ENCODE data around the gene NAV2.
A peak's percentile ranks its signal among the peaks of the same experiment; 100 is the strongest.
"Not testable (repeated sequence)": the region's sequence is repeated elsewhere in the genome, so short reads cannot be mapped to it uniquely, and the experiment has no call there.

The NAV2 gene

GRCh38 chr11:19959648-19960059 lies 247.0 kb downstream of the NAV2 start:
- DNase-seq: no peak

GRCh38 chr11:19960410-19960809 lies 247.8 kb downstream of the NAV2 start:
- not testable (repeated sequence) for DNase-seq

- no peak for DNase-seq
Observed at GRCh38 chr11:19961225-19961624, 248.6 kb downstream of the NAV2 start.

GRCh38 chr11:19962053-19962800 lies 249.6 kb downstream of the NAV2 start:
- no peak for DNase-seq

GRCh38 chr11:19962801-19963175 lies 250.2 kb downstream of the NAV2 start:
- no peak for DNase-seq

- DNase-seq: peak; percentile 11 to 18
Observed at GRCh38 chr11:19963697-19964387, 251.2 kb downstream of the NAV2 start.

GRCh38 chr11:19966441-19966840 lies 253.8 kb downstream of the NAV2 start:
- DNase-seq: no peak

GRCh38 chr11:19966927-19967326 lies 254.3 kb downstream of the NAV2 start:
- no peak for DNase-seq

- DNase-seq: no peak
Observed at GRCh38 chr11:19967787-19968186, 255.2 kb downstream of the NAV2 start.

GRCh38 chr11:19968860-19969259 lies 256.2 kb downstream of the NAV2 start:
- no peak for DNase-seq

GRCh38 chr11:19970944-19971343 lies 258.3 kb downstream of the NAV2 start:
- DNase-seq: peak; percentile 18 to 27

- no peak for DNase-seq
Observed at GRCh38 chr11:19972091-19972490, 259.5 kb downstream of the NAV2 start.

GRCh38 chr11:19972651-19973050 lies 260.0 kb downstream of the NAV2 start:
- DNase-seq: no peak

- no peak for DNase-seq
Observed at GRCh38 chr11:19973136-19973635, 260.5 kb downstream of the NAV2 start.

- no peak for DNase-seq
Observed at GRCh38 chr11:19974886-19975285, 262.2 kb downstream of the NAV2 start.

- no peak for DNase-seq
Observed at GRCh38 chr11:19975414-19975990, 262.9 kb downstream of the NAV2 start.

- DNase-seq: no peak
Observed at GRCh38 chr11:19976281-19976941, 263.8 kb downstream of the NAV2 start.

GRCh38 chr11:19977941-19978340 lies 265.3 kb downstream of the NAV2 start:
- DNase-seq: no peak

GRCh38 chr11:19978668-19979518 lies 266.3 kb downstream of the NAV2 start:
- DNase-seq: no peak

- no peak for DNase-seq
Observed at GRCh38 chr11:19979519-19979845, 266.8 kb downstream of the NAV2 start.

- DNase-seq: no peak
Observed at GRCh38 chr11:19980388-19980787, 267.8 kb downstream of the NAV2 start.

GRCh38 chr11:19980957-19981669 lies 268.5 kb downstream of the NAV2 start:
- no peak for DNase-seq
